Thoracic aorta (tissue), 2 donors: Measurements from ENCODE around the gene LYPD6B. TPM values are rescaled to one million over a fixed set of nuclear protein-coding genes. Genes with fewer than 3 reads are reported as not detected.

ENCODE experiments used
- ATAC-seq: fragments of 150-250 bp; one replicate; pipeline ENCODE4 v1.8.0; 2017; ENCODE audit warnings: low read depth; ENCODE audit not compliant: insufficient number of reproducible peaks, low FRiP score
- DNase-seq: peaks from one replicate; pipeline ENCODE4 v3.0.0-alpha.2; 2020; ENCODE audit warnings: low spot score
- H3K27ac ChIP-seq, 2 donors: fragments of 200-600 bp; sonication (generic); 1 replicate in 1 of 2; 2 replicates in 1 of 2; pipeline ENCODE4 v1.5.1; 2016; ENCODE audit warnings: mild to moderate bottlenecking in 2 of 2, moderate library complexity in 2 of 2
- H3K27me3 ChIP-seq: fragments of 200-600 bp; sonication (generic); replicated peaks from 2 replicates; pipeline ENCODE4 v1.6.0; 2016; ENCODE audit warnings: mild to moderate bottlenecking; ENCODE audit not compliant: insufficient read depth
- H3K36me3 ChIP-seq: fragments of 200-600 bp; sonication (generic); one replicate; pipeline ENCODE4 v1.5.1; 2016
- H3K4me1 ChIP-seq, 2 donors: fragments of 200-600 bp; sonication (generic); 1 replicate in 1 of 2; 2 replicates in 1 of 2; pipeline versions ENCODE4 v1.5.1 to v1.6.0; 2016; ENCODE audit warnings: low read depth in 2 of 2, mild to moderate bottlenecking in 1 of 2; ENCODE audit not compliant: control insufficient read depth in 1 of 2
- H3K4me3 ChIP-seq: fragments of 200-600 bp; sonication (generic); 2 replicates; pipeline ENCODE4 v1.5.1; 2016; ENCODE audit warnings: mild to moderate bottlenecking
- H3K9me3 ChIP-seq: fragments of 200-600 bp; sonication (generic); 2 replicates; pipeline ENCODE4 v1.5.1; 2016
- CTCF ChIP-seq: fragments of 200-600 bp; sonication (generic); IDR thresholded peaks from one replicate; pipeline ENCODE4 v1.5.1; 2019; ENCODE audit warnings: antibody characterized with exemption
- total RNA-seq, 2 donors: library from RNA; depleted of rRNA; stranded (reverse); fragments of >200 nt; gene quantifications; one replicate each; pipeline versions ENCODE4 v1.1.0 to v1.2.3, GENCODE V29; 2016

LYPD6B gene
- total RNA-seq, 2 donors from 2014 or later = not detected

GRCh38 chr2:149034406-149034805, 4.1 kb upstream of the LYPD6B start:
- no peak for TF ChIP-seq CTCF
- DNase-seq (no peak), ATAC-seq (no peak)
- H3K4me1 ChIP-seq = no peaks in the 10 kb centered on the region
- H3K4me3 ChIP-seq = no peak overlapping the region
- H3K27me3 ChIP-seq = no peaks in the 10 kb centered on the region
- no peaks in the 10 kb centered on the region for H3K9me3 ChIP-seq
- no peak overlapping the region for H3K27ac ChIP-seq
- H3K36me3 ChIP-seq = no peaks in the 10 kb centered on the region

DNA sequence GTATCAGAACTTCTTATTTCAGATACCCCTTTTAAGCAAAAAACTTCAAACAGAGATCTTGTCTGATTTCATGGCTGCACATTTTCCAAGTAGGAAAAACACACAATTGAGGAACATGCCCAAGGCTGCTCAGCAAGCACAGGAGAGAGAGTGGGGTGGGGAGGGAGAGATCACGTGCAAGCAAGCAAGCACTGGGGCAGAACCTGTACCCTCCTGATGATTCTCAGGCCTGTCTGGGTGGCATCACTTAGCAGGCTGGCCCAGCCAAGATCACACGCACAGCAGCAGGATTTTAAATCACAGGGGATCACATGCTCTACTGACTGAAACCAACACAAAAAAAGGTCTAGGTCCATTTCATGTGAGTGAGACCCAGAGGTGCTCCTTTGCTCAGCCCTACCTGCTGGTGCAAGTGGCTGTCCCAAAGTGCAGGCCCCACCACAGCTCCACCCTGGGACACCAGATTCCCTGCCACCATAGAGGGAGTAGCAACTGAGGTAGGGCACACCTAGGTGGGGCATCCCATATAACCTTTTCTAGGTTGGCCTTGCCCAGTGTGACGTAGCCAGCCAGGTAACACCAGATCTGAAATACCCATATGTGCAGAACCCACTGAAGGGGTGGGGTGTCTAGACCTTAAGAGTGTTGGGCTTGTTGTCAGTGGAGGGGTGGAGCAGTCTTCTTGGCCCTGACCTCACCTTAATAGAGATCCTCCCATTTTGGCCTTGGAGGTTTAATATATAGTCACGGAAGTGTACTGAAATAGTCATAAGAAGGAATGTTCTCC, 1.8 kb upstream of the LYPD6B start:
- DNase-seq (no peak), ATAC-seq (no peak)
- Histone ChIP-seq H3K27me3 (no peaks in the 10 kb centered on the region), H3K27ac (no peak overlapping the region), H3K4me3 (no peak overlapping the region), H3K4me1 (no peaks in the 10 kb centered on the region), H3K36me3 (no peaks in the 10 kb centered on the region), H3K9me3 (no peaks in the 10 kb centered on the region)
- no peak for TF ChIP-seq CTCF

DNA sequence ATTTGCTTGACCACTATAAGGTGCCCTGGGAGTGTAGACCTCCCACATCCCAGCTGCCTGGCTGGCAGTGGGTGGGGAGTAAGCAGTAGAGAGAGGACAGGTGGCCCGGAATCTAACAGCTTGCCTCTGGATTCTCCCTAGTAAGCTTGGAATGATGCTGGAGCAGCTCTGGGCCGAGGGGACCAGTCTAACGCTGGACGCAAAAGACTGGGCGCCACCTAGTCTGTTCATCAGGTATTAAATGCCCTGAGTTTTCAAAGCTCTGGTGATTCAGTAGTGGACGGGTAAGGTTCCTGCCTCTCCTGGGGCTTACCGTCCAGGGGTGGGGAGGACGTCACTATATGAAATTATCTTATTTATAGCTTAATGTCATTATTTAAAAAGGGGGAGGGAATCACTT, 648 bp upstream of the LYPD6B start:
- TF ChIP-seq CTCF = no peak
- no peaks in the 10 kb centered on the region for H3K36me3 ChIP-seq
- no peaks in the 10 kb centered on the region for H3K27me3 ChIP-seq
- no peak for ATAC-seq
- H3K9me3 ChIP-seq = no peaks in the 10 kb centered on the region
- no peak overlapping the region for H3K27ac ChIP-seq
- H3K4me3 ChIP-seq = no peak overlapping the region
- H3K4me1 ChIP-seq = no peaks in the 10 kb centered on the region
- DNase-seq = no peak

DNA sequence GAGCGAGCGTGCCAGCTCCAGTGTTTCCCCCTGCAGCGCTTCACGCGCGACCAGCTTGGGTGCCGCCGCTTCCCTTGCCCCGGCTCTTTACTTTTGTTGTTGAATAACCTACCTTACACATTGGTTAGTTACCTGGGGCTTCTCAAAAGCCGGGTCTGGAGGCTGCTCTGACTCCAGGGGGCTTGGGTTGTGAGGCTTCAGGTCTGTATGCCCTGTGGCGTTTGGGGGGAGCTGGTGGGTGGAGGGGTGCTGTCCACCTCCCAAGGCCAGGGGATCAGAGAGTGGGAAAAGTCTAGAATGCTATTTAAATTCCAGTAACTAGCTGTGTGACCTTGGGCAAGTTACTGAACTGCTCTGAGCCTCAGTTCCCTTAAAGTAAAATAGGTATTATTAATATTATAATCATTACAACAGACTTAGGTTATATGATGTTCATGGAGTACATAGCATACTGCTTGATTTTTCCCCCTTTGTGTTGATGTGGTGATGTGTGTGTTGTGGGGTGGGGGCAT, 770 bp downstream of the LYPD6B start:
- H3K27ac ChIP-seq = no peak overlapping the region
- ATAC-seq (no peak), DNase-seq (no peak)
- H3K4me3 ChIP-seq = no peak overlapping the region
- no peaks in the 10 kb centered on the region for H3K36me3 ChIP-seq
- H3K9me3 ChIP-seq = no peaks in the 10 kb centered on the region
- H3K4me1 ChIP-seq = no peaks in the 10 kb centered on the region
- no peak for TF ChIP-seq CTCF
- no peaks in the 10 kb centered on the region for H3K27me3 ChIP-seq

GRCh38 chr2:149040451-149040850, 2.0 kb downstream of the LYPD6B start:
- Histone ChIP-seq H3K36me3 (no peaks in the 10 kb centered on the region), H3K4me1 (no peaks in the 10 kb centered on the region), H3K27ac (no peak overlapping the region), H3K9me3 (no peaks in the 10 kb centered on the region), H3K4me3 (no peak overlapping the region), H3K27me3 (no peaks in the 10 kb centered on the region)
- no peak for ATAC-seq
- no peak for DNase-seq
- no peak for TF ChIP-seq CTCF
